Measurements from ENCODE around the gene PSMD11. TPM values are rescaled to one million over a fixed set of nuclear protein-coding genes. Genes with fewer than 3 reads are reported as not detected.

PSMD11 gene
- polyA plus RNA-seq, 2 of the 4 experiments (the other 2 are of a cell fraction): 195 to 228 TPM

DNA sequence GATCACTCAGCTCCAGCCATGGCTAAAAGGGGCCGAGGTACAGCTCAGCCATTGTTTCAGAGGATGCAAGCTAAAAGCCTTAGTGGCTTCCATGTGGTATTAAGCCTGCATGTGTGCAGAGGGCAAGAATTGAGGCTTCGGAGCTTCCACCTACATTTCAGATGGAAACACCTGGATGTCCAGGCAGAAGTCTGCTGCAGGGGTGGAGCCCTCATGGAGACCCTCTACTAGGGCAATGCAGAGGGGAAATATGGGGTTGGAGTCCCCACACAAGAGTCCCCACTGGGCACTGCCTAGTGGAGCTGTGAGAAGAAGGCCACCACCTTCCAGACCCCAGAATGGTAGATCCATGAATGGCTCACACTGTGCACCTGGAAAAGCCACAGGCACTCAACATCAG lies 14.7 kb upstream of the PSMD11 start:
- no peak for DNase-seq (ENCODE audit: low read depth in 1 of 2, low spot score in 1 of 2)
- POLR2A ChIA-PET: no interaction called here
- H3K4me2 ChIP-seq: no peak overlapping the region
- ATAC-seq: no peak
- no peaks in the 10 kb centered on the region for H3K4me1 ChIP-seq
- H3K4me3 ChIP-seq: no peak overlapping the region
- TF ChIP-seq CHD2 (IDR thresholded peaks at IDR 0.05; ENCODE audit: low read length, partially characterized antibody) (no peak), SMC3 (IDR thresholded peaks at IDR 0.05) (no peak), EP300 (IDR thresholded peaks at IDR 0.05) (no peak), RARB (CRISPR knock-in tag; IDR thresholded peaks at IDR 0.05) (no peak), HOXB5 (CRISPR knock-in tag; IDR thresholded peaks at IDR 0.05) (no peak), CBX8 (IDR thresholded peaks at IDR 0.05) (no peak), RAD21 (conservative IDR thresholded peaks at IDR 0.05 in 1 of 2, IDR thresholded peaks at IDR 0.05 in 1 of 2) (no peak)
- no peak for FAIRE-seq
- 55% methylated on average over 2 of the region's 2 CpGs for WGBS (ENCODE audit: missing lambda C conversion rate)
- CTCF ChIA-PET: interaction anchor here (0.6 to 3.3 kb wide), 5 partner anchors 9 to 18 kb away, joined by 3 to 12 read pairs (median 3); partner anchors contain the start of gene PSMD11
- peaks cover 17% of the 10 kb centered on the region for H3K9me3 ChIP-seq
- H3K27ac ChIP-seq: no peak overlapping the region

DNA sequence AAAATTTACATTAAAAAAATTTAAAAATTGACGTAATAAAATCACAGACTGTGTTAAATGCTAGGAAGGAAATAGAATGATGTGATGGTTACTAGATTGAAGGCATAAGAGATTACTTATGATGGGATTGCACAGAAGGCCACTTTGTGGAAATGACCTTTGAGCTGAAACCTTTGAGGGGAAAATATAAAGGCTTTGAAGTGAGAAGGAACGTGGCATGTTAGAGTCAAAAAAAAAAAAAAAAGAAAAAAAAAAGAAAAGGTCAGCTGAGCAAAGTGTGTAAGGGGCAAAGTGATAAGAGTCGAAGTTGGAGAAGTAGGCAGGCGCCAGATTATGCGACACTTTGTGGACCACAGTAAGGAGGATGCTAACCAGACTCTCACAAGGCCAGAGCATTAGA lies 3.6 kb upstream of the PSMD11 start:
- H3K4me3 ChIP-seq: no peak overlapping the region
- peaks cover 9% of the 10 kb centered on the region for H3K9me3 ChIP-seq
- H3K4me1 ChIP-seq: peaks cover 1% of the 10 kb centered on the region
- no peak overlapping the region for H3K4me2 ChIP-seq
- FAIRE-seq (no peak), DNase-seq (ENCODE audit: low read depth in 1 of 2, low spot score in 1 of 2) (no peak), ATAC-seq (no peak)
- H3K27ac ChIP-seq: no peak overlapping the region
- 66% methylated on average over 5 of the region's 5 CpGs for WGBS (ENCODE audit: missing lambda C conversion rate)
- ChIA-PET POLR2A (interaction anchor here (0.6 kb wide), 1 partner anchor 54 kb away, joined by 3 read pairs; no protein-coding TSS in a partner anchor), CTCF (interaction anchor here (0.5 to 0.9 kb wide), 4 partner anchors 15 to 163 kb away, joined by 3 read pairs; no protein-coding TSS in a partner anchor)
- TF ChIP-seq FOXS1 (CRISPR knock-in tag; IDR thresholded peaks at IDR 0.05) (no peak), EP300 (IDR thresholded peaks at IDR 0.05) (no peak), KDM5A (IDR thresholded peaks at IDR 0.05) (no peak), RNF2 (IDR thresholded peaks at IDR 0.05; ENCODE audit: borderline replicate concordance, low read depth) (no peak), EHF (CRISPR knock-in tag; IDR thresholded peaks at IDR 0.05) (no peak), CHD2 (IDR thresholded peaks at IDR 0.05; ENCODE audit: low read length, partially characterized antibody) (no peak), NFE2L2 (conservative IDR thresholded peaks at IDR 0.05; ENCODE audit: low read length) (no peak), MYC (IDR thresholded peaks at IDR 0.05; ENCODE audit: borderline replicate concordance, low read length) (no peak), HEYL (CRISPR knock-in tag; IDR thresholded peaks at IDR 0.05) (no peak)
- TF ChIP-seq, protein P1, sequence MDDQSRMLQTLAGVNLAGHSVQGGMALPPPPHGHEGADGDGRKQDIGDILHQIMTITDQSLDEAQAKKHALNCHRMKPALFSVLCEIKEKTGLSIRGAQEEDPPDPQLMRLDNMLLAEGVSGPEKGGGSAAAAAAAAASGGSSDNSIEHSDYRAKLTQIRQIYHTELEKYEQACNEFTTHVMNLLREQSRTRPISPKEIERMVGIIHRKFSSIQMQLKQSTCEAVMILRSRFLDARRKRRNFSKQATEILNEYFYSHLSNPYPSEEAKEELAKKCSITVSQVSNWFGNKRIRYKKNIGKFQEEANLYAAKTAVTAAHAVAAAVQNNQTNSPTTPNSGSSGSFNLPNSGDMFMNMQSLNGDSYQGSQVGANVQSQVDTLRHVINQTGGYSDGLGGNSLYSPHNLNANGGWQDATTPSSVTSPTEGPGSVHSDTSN (IDR thresholded peaks at IDR 0.05): no peak
- TF ChIP-seq, protein P2, sequence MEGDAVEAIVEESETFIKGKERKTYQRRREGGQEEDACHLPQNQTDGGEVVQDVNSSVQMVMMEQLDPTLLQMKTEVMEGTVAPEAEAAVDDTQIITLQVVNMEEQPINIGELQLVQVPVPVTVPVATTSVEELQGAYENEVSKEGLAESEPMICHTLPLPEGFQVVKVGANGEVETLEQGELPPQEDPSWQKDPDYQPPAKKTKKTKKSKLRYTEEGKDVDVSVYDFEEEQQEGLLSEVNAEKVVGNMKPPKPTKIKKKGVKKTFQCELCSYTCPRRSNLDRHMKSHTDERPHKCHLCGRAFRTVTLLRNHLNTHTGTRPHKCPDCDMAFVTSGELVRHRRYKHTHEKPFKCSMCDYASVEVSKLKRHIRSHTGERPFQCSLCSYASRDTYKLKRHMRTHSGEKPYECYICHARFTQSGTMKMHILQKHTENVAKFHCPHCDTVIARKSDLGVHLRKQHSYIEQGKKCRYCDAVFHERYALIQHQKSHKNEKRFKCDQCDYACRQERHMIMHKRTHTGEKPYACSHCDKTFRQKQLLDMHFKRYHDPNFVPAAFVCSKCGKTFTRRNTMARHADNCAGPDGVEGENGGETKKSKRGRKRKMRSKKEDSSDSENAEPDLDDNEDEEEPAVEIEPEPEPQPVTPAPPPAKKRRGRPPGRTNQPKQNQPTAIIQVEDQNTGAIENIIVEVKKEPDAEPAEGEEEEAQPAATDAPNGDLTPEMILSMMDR (IDR thresholded peaks at IDR 0.05): no peak
- TF ChIP-seq, protein P3, sequence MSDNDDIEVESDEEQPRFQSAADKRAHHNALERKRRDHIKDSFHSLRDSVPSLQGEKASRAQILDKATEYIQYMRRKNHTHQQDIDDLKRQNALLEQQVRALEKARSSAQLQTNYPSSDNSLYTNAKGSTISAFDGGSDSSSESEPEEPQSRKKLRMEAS (IDR thresholded peaks at IDR 0.05): no peak
- TF ChIP-seq, protein P4, sequence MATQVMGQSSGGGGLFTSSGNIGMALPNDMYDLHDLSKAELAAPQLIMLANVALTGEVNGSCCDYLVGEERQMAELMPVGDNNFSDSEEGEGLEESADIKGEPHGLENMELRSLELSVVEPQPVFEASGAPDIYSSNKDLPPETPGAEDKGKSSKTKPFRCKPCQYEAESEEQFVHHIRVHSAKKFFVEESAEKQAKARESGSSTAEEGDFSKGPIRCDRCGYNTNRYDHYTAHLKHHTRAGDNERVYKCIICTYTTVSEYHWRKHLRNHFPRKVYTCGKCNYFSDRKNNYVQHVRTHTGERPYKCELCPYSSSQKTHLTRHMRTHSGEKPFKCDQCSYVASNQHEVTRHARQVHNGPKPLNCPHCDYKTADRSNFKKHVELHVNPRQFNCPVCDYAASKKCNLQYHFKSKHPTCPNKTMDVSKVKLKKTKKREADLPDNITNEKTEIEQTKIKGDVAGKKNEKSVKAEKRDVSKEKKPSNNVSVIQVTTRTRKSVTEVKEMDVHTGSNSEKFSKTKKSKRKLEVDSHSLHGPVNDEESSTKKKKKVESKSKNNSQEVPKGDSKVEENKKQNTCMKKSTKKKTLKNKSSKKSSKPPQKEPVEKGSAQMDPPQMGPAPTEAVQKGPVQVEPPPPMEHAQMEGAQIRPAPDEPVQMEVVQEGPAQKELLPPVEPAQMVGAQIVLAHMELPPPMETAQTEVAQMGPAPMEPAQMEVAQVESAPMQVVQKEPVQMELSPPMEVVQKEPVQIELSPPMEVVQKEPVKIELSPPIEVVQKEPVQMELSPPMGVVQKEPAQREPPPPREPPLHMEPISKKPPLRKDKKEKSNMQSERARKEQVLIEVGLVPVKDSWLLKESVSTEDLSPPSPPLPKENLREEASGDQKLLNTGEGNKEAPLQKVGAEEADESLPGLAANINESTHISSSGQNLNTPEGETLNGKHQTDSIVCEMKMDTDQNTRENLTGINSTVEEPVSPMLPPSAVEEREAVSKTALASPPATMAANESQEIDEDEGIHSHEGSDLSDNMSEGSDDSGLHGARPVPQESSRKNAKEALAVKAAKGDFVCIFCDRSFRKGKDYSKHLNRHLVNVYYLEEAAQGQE (IDR thresholded peaks at IDR 0.05): no peak
- TF ChIP-seq, protein P5, sequence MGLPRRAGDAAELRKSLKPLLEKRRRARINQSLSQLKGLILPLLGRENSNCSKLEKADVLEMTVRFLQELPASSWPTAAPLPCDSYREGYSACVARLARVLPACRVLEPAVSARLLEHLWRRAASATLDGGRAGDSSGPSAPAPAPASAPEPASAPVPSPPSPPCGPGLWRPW (IDR thresholded peaks at IDR 0.05): no peak

All from A549 (cell line).